MM.1S (cell line): ENCODE measurements around the gene VEPH1.

Experiments
- DNase-seq: peaks from one replicate; pipeline ENCODE4 v3.0.0-alpha.2; 2015
- H2AFZ ChIP-seq: fragments of 300-600 bp; sonication (generic); 2 replicates; pipeline ENCODE4 v1.6.0; 2016; ENCODE audit warnings: antibody characterized with exemption, low read length
- H3F3A ChIP-seq: fragments of 300-600 bp; sonication (generic); 2 replicates; pipeline ENCODE4 v1.6.1; 2016; ENCODE audit warnings: mild to moderate bottlenecking, antibody characterized with exemption, low read length, moderate library complexity, mixed read lengths; ENCODE audit not compliant: insufficient read depth
- H3K27ac ChIP-seq: fragments of 300-600 bp; sonication (generic); 2 replicates; pipeline ENCODE4 v1.5.1; 2016; ENCODE audit warnings: mild to moderate bottlenecking, low read length
- H3K27me3 ChIP-seq: fragments of 300-600 bp; sonication (generic); replicated peaks from 2 replicates; pipeline ENCODE4 v1.6.0; 2016; ENCODE audit warnings: low read length; ENCODE audit not compliant: insufficient read depth
- H3K36me3 ChIP-seq: fragments of 300-600 bp; sonication (generic); replicated peaks from 2 replicates; pipeline ENCODE4 v1.6.1; 2016; ENCODE audit warnings: mild to moderate bottlenecking, low read length, mixed read lengths; ENCODE audit not compliant: insufficient read depth
- H3K4me1 ChIP-seq: fragments of 300-600 bp; sonication (generic); 2 replicates; pipeline ENCODE4 v1.6.1; 2016; ENCODE audit warnings: low read length, mixed read lengths
- H3K4me2 ChIP-seq: fragments of 300-600 bp; sonication (generic); 2 replicates; pipeline ENCODE4 v1.6.0; 2016; ENCODE audit warnings: low read depth, low read length
- H3K4me3 ChIP-seq: fragments of 300-600 bp; sonication (generic); 2 replicates; pipeline ENCODE4 v1.5.1; 2016; ENCODE audit warnings: low read length, mixed read lengths
- H3K79me2 ChIP-seq: fragments of 300-600 bp; sonication (generic); 2 replicates; pipeline ENCODE4 v1.6.1; 2016; ENCODE audit warnings: mixed run types, low read length, mixed read lengths
- H3K9ac ChIP-seq: fragments of 300-600 bp; sonication (generic); 2 replicates; pipeline ENCODE4 v1.6.1; 2016; ENCODE audit warnings: low read length, mixed read lengths
- H3K9me2 ChIP-seq: fragments of 300-600 bp; sonication (generic); replicated peaks from 2 replicates; pipeline ENCODE4 v1.6.1; 2016; ENCODE audit warnings: mild to moderate bottlenecking, low read length, mixed read lengths; ENCODE audit not compliant: insufficient read depth
- H3K9me3 ChIP-seq: fragments of 300-600 bp; sonication (generic); replicated peaks from 2 replicates; pipeline ENCODE4 v1.6.1; 2016; ENCODE audit warnings: mild to moderate bottlenecking, low read length, mixed read lengths; ENCODE audit not compliant: insufficient read depth
- H4K20me1 ChIP-seq: fragments of 300-600 bp; sonication (generic); 2 replicates; pipeline ENCODE4 v1.6.1; 2016; ENCODE audit warnings: mild to moderate bottlenecking, low read length, moderate library complexity, mixed read lengths; ENCODE audit not compliant: insufficient read depth
- EZH2 ChIP-seq: fragments of 300-600 bp; sonication (generic); optimal IDR thresholded peaks from 2 replicates; pipeline ENCODE3; 2017; ENCODE audit warnings: low read depth, mild to moderate bottlenecking, antibody characterized with exemption, low read length, mixed read lengths
- EZH2phosphoT487 ChIP-seq: fragments of 300-600 bp; sonication (generic); IDR thresholded peaks from 2 replicates; pipeline ENCODE4 v1.6.1; 2018; ENCODE audit warnings: antibody characterized with exemption, low read length
- TF ChIP-seq, protein P1 (sequence below): fragments of 300-600 bp; sonication (generic); IDR thresholded peaks from 2 replicates; pipeline ENCODE4 v1.5.1; 2016; ENCODE audit warnings: antibody characterized with exemption, low read length, mixed read lengths

The VEPH1 gene

GRCh38 chr3:157257101-157257500, 246.1 kb downstream of the VEPH1 start:
- Histone ChIP-seq H3K4me1 (no peaks in the 10 kb centered on the region), H3K9me3 (no peaks in the 10 kb centered on the region), H4K20me1 (no peaks in the 10 kb centered on the region), H3K9me2 (no peaks in the 10 kb centered on the region), H3F3A (no peaks in the 10 kb centered on the region), H3K4me3 (no peak overlapping the region), H3K27me3 (no peaks in the 10 kb centered on the region), H3K27ac (no peak overlapping the region), H3K36me3 (no peaks in the 10 kb centered on the region), H3K9ac (no peak overlapping the region), H3K79me2 (no peaks in the 10 kb centered on the region), H3K4me2 (no peak overlapping the region), H2AFZ (no peak overlapping the region)
- DNase-seq, result no peak
- no peak for TF ChIP-seq EZH2phosphoT487
- no peak for TF ChIP-seq EZH2
- TF ChIP-seq, protein P1, sequence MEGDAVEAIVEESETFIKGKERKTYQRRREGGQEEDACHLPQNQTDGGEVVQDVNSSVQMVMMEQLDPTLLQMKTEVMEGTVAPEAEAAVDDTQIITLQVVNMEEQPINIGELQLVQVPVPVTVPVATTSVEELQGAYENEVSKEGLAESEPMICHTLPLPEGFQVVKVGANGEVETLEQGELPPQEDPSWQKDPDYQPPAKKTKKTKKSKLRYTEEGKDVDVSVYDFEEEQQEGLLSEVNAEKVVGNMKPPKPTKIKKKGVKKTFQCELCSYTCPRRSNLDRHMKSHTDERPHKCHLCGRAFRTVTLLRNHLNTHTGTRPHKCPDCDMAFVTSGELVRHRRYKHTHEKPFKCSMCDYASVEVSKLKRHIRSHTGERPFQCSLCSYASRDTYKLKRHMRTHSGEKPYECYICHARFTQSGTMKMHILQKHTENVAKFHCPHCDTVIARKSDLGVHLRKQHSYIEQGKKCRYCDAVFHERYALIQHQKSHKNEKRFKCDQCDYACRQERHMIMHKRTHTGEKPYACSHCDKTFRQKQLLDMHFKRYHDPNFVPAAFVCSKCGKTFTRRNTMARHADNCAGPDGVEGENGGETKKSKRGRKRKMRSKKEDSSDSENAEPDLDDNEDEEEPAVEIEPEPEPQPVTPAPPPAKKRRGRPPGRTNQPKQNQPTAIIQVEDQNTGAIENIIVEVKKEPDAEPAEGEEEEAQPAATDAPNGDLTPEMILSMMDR, result no peak

- Histone ChIP-seq H2AFZ (no peak overlapping the region), H3K4me3 (no peak overlapping the region), H3K9ac (no peak overlapping the region), H3K27me3 (no peaks in the 10 kb centered on the region), H3K4me2 (no peak overlapping the region), H3K4me1 (no peaks in the 10 kb centered on the region), H3K9me3 (no peaks in the 10 kb centered on the region), H4K20me1 (no peaks in the 10 kb centered on the region), H3K27ac (no peak overlapping the region), H3K79me2 (no peaks in the 10 kb centered on the region), H3K9me2 (no peaks in the 10 kb centered on the region), H3K36me3 (no peaks in the 10 kb centered on the region), H3F3A (no peaks in the 10 kb centered on the region)
- no peak for DNase-seq
- TF ChIP-seq, protein P1, result no peak
- no peak for TF ChIP-seq EZH2
- no peak for TF ChIP-seq EZH2phosphoT487
Measured at GRCh38 chr3:157255797-157256196, 247.4 kb downstream of the VEPH1 start.

- no peaks in the 10 kb centered on the region for H3K36me3 ChIP-seq
- peaks cover 7% of the 10 kb centered on the region for H3K4me1 ChIP-seq
- no peaks in the 10 kb centered on the region for H4K20me1 ChIP-seq
- H3K9ac ChIP-seq, result no peak overlapping the region
- H3K79me2 ChIP-seq, result no peaks in the 10 kb centered on the region
- DNase-seq, result no peak
- H2AFZ ChIP-seq, result no peak overlapping the region
- H3F3A ChIP-seq, result no peaks in the 10 kb centered on the region
- TF ChIP-seq EZH2 (no peak), EZH2phosphoT487 (no peak)
- TF ChIP-seq, protein P1, result no peak
- H3K4me2 ChIP-seq, result no peak overlapping the region
- H3K9me2 ChIP-seq, result no peaks in the 10 kb centered on the region
- no peaks in the 10 kb centered on the region for H3K27me3 ChIP-seq
- no peaks in the 10 kb centered on the region for H3K9me3 ChIP-seq
- no peak overlapping the region for H3K27ac ChIP-seq
- no peak overlapping the region for H3K4me3 ChIP-seq
Measured at GRCh38 chr3:157251685-157252084, 251.5 kb downstream of the VEPH1 start.
